ENCODE results near the gene TRPM3. TPM values are rescaled to one million over a fixed set of nuclear protein-coding genes. Genes with fewer than 3 reads are reported as not detected.

TRPM3 gene
- total RNA-seq, 1 experiment from 2014 or later = not detected

- ATAC-seq = no peak
- Histone ChIP-seq H3K4me3 (ENCODE audit: low read depth in 2 of 2, low read length in 2 of 2) (no peak overlapping the region), H3K27ac (ENCODE audit: low read length) (no peak overlapping the region), H3K9me3 (ENCODE audit: control insufficient read depth, insufficient read depth, low read depth, low read length) (no peaks in the 10 kb centered on the region), H3K27me3 (ENCODE audit: control insufficient read depth, insufficient read depth, low read length) (no peaks in the 10 kb centered on the region), H3K4me1 (ENCODE audit: control insufficient read depth, insufficient read depth, low read length) (no peaks in the 10 kb centered on the region), H3K36me3 (ENCODE audit: control insufficient read depth, insufficient read depth, low read length) (no peaks in the 10 kb centered on the region)
- in situ Hi-C loops (cut with HindIII; ENCODE audit: low pct_unique_long_range_greater_than_20kb, low sequenced_read_pairs) = no loop called here
- intact Hi-C loops (cut with micrococcal nuclease; ENCODE audit: unreplicated experiment) = no loop called here
- TF ChIP-seq TCF7L2 (IDR thresholded peaks at IDR 0.05; ENCODE audit: low read depth, low read length) (no peak), SIN3A (IDR thresholded peaks at IDR 0.05; ENCODE audit: borderline replicate concordance, insufficient read depth, low read depth, low read length) (no peak), POLR2AphosphoS5 (IDR thresholded peaks at IDR 0.05; ENCODE audit: low read depth, low read length) (no peak), REST (IDR thresholded peaks at IDR 0.05; ENCODE audit: insufficient read depth in 1 of 2, low read depth in 2 of 2, low read length in 1 of 2) (no peak)
- TF ChIP-seq, protein P1, sequence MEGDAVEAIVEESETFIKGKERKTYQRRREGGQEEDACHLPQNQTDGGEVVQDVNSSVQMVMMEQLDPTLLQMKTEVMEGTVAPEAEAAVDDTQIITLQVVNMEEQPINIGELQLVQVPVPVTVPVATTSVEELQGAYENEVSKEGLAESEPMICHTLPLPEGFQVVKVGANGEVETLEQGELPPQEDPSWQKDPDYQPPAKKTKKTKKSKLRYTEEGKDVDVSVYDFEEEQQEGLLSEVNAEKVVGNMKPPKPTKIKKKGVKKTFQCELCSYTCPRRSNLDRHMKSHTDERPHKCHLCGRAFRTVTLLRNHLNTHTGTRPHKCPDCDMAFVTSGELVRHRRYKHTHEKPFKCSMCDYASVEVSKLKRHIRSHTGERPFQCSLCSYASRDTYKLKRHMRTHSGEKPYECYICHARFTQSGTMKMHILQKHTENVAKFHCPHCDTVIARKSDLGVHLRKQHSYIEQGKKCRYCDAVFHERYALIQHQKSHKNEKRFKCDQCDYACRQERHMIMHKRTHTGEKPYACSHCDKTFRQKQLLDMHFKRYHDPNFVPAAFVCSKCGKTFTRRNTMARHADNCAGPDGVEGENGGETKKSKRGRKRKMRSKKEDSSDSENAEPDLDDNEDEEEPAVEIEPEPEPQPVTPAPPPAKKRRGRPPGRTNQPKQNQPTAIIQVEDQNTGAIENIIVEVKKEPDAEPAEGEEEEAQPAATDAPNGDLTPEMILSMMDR (IDR thresholded peaks at IDR 0.05) = no peak
- BruUV-seq (replicated peaks) = no TSS peak
- ChIA-PET POLR2A (no interaction called here), CTCF (no interaction called here)
- no peak for DNase-seq (ENCODE audit: low read depth, low spot score)
These were observed 265.0 kb downstream of the TRPM3 start for GRCh38 chr9:70856411-70856810.

GRCh38 chr9:70852711-70853240 lies 268.6 kb downstream of the TRPM3 start:
- Histone ChIP-seq H3K27ac (ENCODE audit: low read length) (no peak overlapping the region), H3K4me1 (ENCODE audit: control insufficient read depth, insufficient read depth, low read length) (no peaks in the 10 kb centered on the region), H3K27me3 (ENCODE audit: control insufficient read depth, insufficient read depth, low read length) (no peaks in the 10 kb centered on the region), H3K9me3 (ENCODE audit: control insufficient read depth, insufficient read depth, low read depth, low read length) (no peaks in the 10 kb centered on the region), H3K4me3 (ENCODE audit: low read depth in 2 of 2, low read length in 2 of 2) (no peak overlapping the region), H3K36me3 (ENCODE audit: control insufficient read depth, insufficient read depth, low read length) (no peaks in the 10 kb centered on the region)
- POLR2A ChIA-PET = no interaction called here
- CTCF ChIA-PET = no interaction called here
- intact Hi-C loops (cut with micrococcal nuclease; ENCODE audit: unreplicated experiment) (no loop called here), in situ Hi-C loops (cut with HindIII; ENCODE audit: low pct_unique_long_range_greater_than_20kb, low sequenced_read_pairs) (no loop called here)
- DNase-seq (ENCODE audit: low read depth, low spot score) (no peak), ATAC-seq (no peak)
- TF ChIP-seq REST (IDR thresholded peaks at IDR 0.05; ENCODE audit: insufficient read depth in 1 of 2, low read depth in 2 of 2, low read length in 1 of 2) (no peak), POLR2AphosphoS5 (IDR thresholded peaks at IDR 0.05; ENCODE audit: low read depth, low read length) (no peak), SIN3A (IDR thresholded peaks at IDR 0.05; ENCODE audit: borderline replicate concordance, insufficient read depth, low read depth, low read length) (no peak), TCF7L2 (IDR thresholded peaks at IDR 0.05; ENCODE audit: low read depth, low read length) (no peak)
- TF ChIP-seq, protein P1 (IDR thresholded peaks at IDR 0.05) = no peak
- no TSS peak for BruUV-seq (replicated peaks)

Data from Panc1 (cell line).